C4-2B (cell line): ENCODE measurements around the gene CUX1.

Source experiments
- CTCF ChIP-seq: fragments of 450-650 bp; conservative IDR thresholded peaks from 2 replicates; pipeline ENCODE4 v1.5.1; 2017; ENCODE audit warnings: mild to moderate bottlenecking
- ZFX ChIP-seq: fragments of 450-650 bp; IDR thresholded peaks from 2 replicates; pipeline ENCODE4 v1.6.1; 2017

GRCh38 chr7:101869901-101870290, 52.5 kb downstream of the CUX1 start:
- TF ChIP-seq CTCF, result no peak
- no peak for TF ChIP-seq ZFX
